ENCODE measurements around the gene AGAP2.
A peak's percentile ranks its signal among the peaks of the same experiment; 100 is the strongest.

Gene AGAP2

GRCh38 chr12:57757771-57758170 is 19.2 kb upstream of the AGAP2 start:
- no peak overlapping the region for H3K4ac ChIP-seq (ENCODE audit: low read depth, low read length)
- DNase-seq: no peak
- no CpG with 5 or more reads among the region's 4 CpGs for WGBS (ENCODE audit: extremely low coverage, insufficient coverage, insufficient read length)

GRCh38 chr12:57756406-57757341 is 18.1 kb upstream of the AGAP2 start:
- H4K12ac ChIP-seq (ENCODE audit: low read depth, low read length): no peak overlapping the region
- H4K91ac ChIP-seq (ENCODE audit: low read depth, low read length): no peak overlapping the region
- H3K23ac ChIP-seq (ENCODE audit: low read length): no peak overlapping the region
- H3K14ac ChIP-seq (ENCODE audit: low read length): no peak overlapping the region
- no peak overlapping the region for H3K4me3 ChIP-seq (ENCODE audit: low read depth, low read length)
- no peak overlapping the region for H2AFZ ChIP-seq (ENCODE audit: insufficient read depth, low read length, poor library complexity)
- H3K4ac ChIP-seq (ENCODE audit: low read depth, low read length): no peak overlapping the region
- WGBS (ENCODE audit: extremely low coverage, insufficient coverage, insufficient read length): no CpG with 5 or more reads among the region's 22 CpGs
- peaks cover 22% of the 10 kb centered on the region for H3K27me3 ChIP-seq (ENCODE audit: insufficient read depth, low read length)
- no peak overlapping the region for H2BK120ac ChIP-seq (ENCODE audit: insufficient read depth, low read length, poor library complexity)
- peaks cover 2 to 10% of the 10 kb centered on the region in 2 experiments for H3K4me1 ChIP-seq (ENCODE audit: control insufficient read depth in 1 of 2, insufficient read depth in 2 of 2, low read length in 2 of 2)
- H3K9me3 ChIP-seq (ENCODE audit: insufficient read depth, low read depth, low read length): peaks cover 5% of the 10 kb centered on the region
- no peak overlapping the region for H4K8ac ChIP-seq (ENCODE audit: low read depth, low read length)
- H2BK5ac ChIP-seq (ENCODE audit: low read depth, low read length, poor library complexity): no peak overlapping the region
- no peak overlapping the region for H2BK12ac ChIP-seq (ENCODE audit: low read length)
- no peak overlapping the region for H3K27ac ChIP-seq (ENCODE audit: low read depth, low read length)
- H3K36me3 ChIP-seq (ENCODE audit: control insufficient read depth in 1 of 2, insufficient read depth in 2 of 2, low read length in 2 of 2): no peaks in the 10 kb centered on the region
- no peak overlapping the region for H2AK5ac ChIP-seq (ENCODE audit: low read length)
- peak overlapping the region; percentile 86 for H3K4me2 ChIP-seq (ENCODE audit: low read length)
- peak in 1 of 2 donors; percentile 71 for DNase-seq
- peaks cover 3% of the 10 kb centered on the region for H3K79me1 ChIP-seq (ENCODE audit: low read length)
- no peak overlapping the region for H3K9ac ChIP-seq (ENCODE audit: low read length)
- no peak overlapping the region for H3K18ac ChIP-seq (ENCODE audit: low read length)
- peaks cover 4% of the 10 kb centered on the region for H3K79me2 ChIP-seq (ENCODE audit: control insufficient read depth, insufficient read depth, low read length, poor library complexity)

More at GRCh38 chr12:57757771-57758170, 19.2 kb upstream of the AGAP2 start:
- H2AK5ac ChIP-seq (ENCODE audit: low read length): no peak overlapping the region
- peaks cover 5% of the 10 kb centered on the region for H3K9me3 ChIP-seq (ENCODE audit: insufficient read depth, low read depth, low read length)
- H2BK5ac ChIP-seq (ENCODE audit: low read depth, low read length, poor library complexity): no peak overlapping the region
- no peaks in the 10 kb centered on the region for H3K79me1 ChIP-seq (ENCODE audit: low read length)
- no peak overlapping the region for H4K91ac ChIP-seq (ENCODE audit: low read depth, low read length)
- no peak overlapping the region for H4K8ac ChIP-seq (ENCODE audit: low read depth, low read length)
- no peaks in the 10 kb centered on the region for H3K79me2 ChIP-seq (ENCODE audit: control insufficient read depth, insufficient read depth, low read length, poor library complexity)
- H2AFZ ChIP-seq (ENCODE audit: insufficient read depth, low read length, poor library complexity): no peak overlapping the region
- no peak overlapping the region for H3K4me2 ChIP-seq (ENCODE audit: low read length)
- no peak overlapping the region for H3K23ac ChIP-seq (ENCODE audit: low read length)
- H4K12ac ChIP-seq (ENCODE audit: low read depth, low read length): no peak overlapping the region
- H2BK120ac ChIP-seq (ENCODE audit: insufficient read depth, low read length, poor library complexity): no peak overlapping the region
- H3K36me3 ChIP-seq (ENCODE audit: control insufficient read depth in 1 of 2, insufficient read depth in 2 of 2, low read length in 2 of 2): no peaks in the 10 kb centered on the region
- H3K4me3 ChIP-seq (ENCODE audit: low read depth, low read length): no peak overlapping the region
- H2BK12ac ChIP-seq (ENCODE audit: low read length): no peak overlapping the region
- H3K18ac ChIP-seq (ENCODE audit: low read length): no peak overlapping the region
- H3K9ac ChIP-seq (ENCODE audit: low read length): no peak overlapping the region
- H3K4me1 ChIP-seq (ENCODE audit: control insufficient read depth in 1 of 2, insufficient read depth in 2 of 2, low read length in 2 of 2): peaks cover 2 to 10% of the 10 kb centered on the region in 2 experiments
- no peak overlapping the region for H3K14ac ChIP-seq (ENCODE audit: low read length)
- H3K27ac ChIP-seq (ENCODE audit: low read depth, low read length): no peak overlapping the region
- peaks cover 22% of the 10 kb centered on the region for H3K27me3 ChIP-seq (ENCODE audit: insufficient read depth, low read length)

GRCh38 chr12:57755454-57756372 is 17.2 kb upstream of the AGAP2 start:
- Histone ChIP-seq H2BK12ac (ENCODE audit: low read length) (no peak overlapping the region), H4K12ac (ENCODE audit: low read depth, low read length) (no peak overlapping the region), H3K4me2 (ENCODE audit: low read length) (peak overlapping the region; percentile 86), H3K27me3 (ENCODE audit: insufficient read depth, low read length) (peaks cover 22% of the 10 kb centered on the region), H3K79me1 (ENCODE audit: low read length) (peaks cover 3% of the 10 kb centered on the region), H2BK5ac (ENCODE audit: low read depth, low read length, poor library complexity) (no peak overlapping the region), H3K18ac (ENCODE audit: low read length) (no peak overlapping the region), H2BK120ac (ENCODE audit: insufficient read depth, low read length, poor library complexity) (no peak overlapping the region), H3K4me3 (ENCODE audit: low read depth, low read length) (peak overlapping the region; percentile 66), H3K23ac (ENCODE audit: low read length) (no peak overlapping the region), H2AK5ac (ENCODE audit: low read length) (no peak overlapping the region), H3K4ac (ENCODE audit: low read depth, low read length) (no peak overlapping the region), H3K4me1 (ENCODE audit: control insufficient read depth in 1 of 2, insufficient read depth in 2 of 2, low read length in 2 of 2) (peaks cover 7 to 18% of the 10 kb centered on the region in 2 experiments), H3K79me2 (ENCODE audit: control insufficient read depth, insufficient read depth, low read length, poor library complexity) (peaks cover 9% of the 10 kb centered on the region), H3K36me3 (ENCODE audit: control insufficient read depth in 1 of 2, insufficient read depth in 2 of 2, low read length in 2 of 2) (peaks cover 1 to 5% of the 10 kb centered on the region in 2 experiments), H4K8ac (ENCODE audit: low read depth, low read length) (no peak overlapping the region), H3K9ac (ENCODE audit: low read length) (no peak overlapping the region), H3K9me3 (ENCODE audit: insufficient read depth, low read depth, low read length) (peaks cover 5% of the 10 kb centered on the region), H3K14ac (ENCODE audit: low read length) (no peak overlapping the region), H4K91ac (ENCODE audit: low read depth, low read length) (no peak overlapping the region), H3K27ac (ENCODE audit: low read depth, low read length) (no peak overlapping the region), H2AFZ (ENCODE audit: insufficient read depth, low read length, poor library complexity) (peak overlapping the region; percentile 66)
- peak in 1 of 2 donors; percentile 26 for DNase-seq
- WGBS (ENCODE audit: extremely low coverage, insufficient coverage, insufficient read length): no CpG with 5 or more reads among the region's 76 CpGs

- H3K27ac ChIP-seq (ENCODE audit: low read depth, low read length): no peak overlapping the region
- no peak overlapping the region for H4K8ac ChIP-seq (ENCODE audit: low read depth, low read length)
- H2BK12ac ChIP-seq (ENCODE audit: low read length): no peak overlapping the region
- no peak overlapping the region for H3K18ac ChIP-seq (ENCODE audit: low read length)
- no peak overlapping the region for H2BK5ac ChIP-seq (ENCODE audit: low read depth, low read length, poor library complexity)
- peak overlapping the region; percentile 62 for H3K4me3 ChIP-seq (ENCODE audit: low read depth, low read length)
- H3K79me2 ChIP-seq (ENCODE audit: control insufficient read depth, insufficient read depth, low read length, poor library complexity): peaks cover 9% of the 10 kb centered on the region
- peaks cover 7 to 18% of the 10 kb centered on the region in 2 experiments for H3K4me1 ChIP-seq (ENCODE audit: control insufficient read depth in 1 of 2, insufficient read depth in 2 of 2, low read length in 2 of 2)
- DNase-seq: no peak
- no peak overlapping the region for H4K12ac ChIP-seq (ENCODE audit: low read depth, low read length)
- no peak overlapping the region for H2AK5ac ChIP-seq (ENCODE audit: low read length)
- no peak overlapping the region for H4K91ac ChIP-seq (ENCODE audit: low read depth, low read length)
- H2AFZ ChIP-seq (ENCODE audit: insufficient read depth, low read length, poor library complexity): no peak overlapping the region
- H3K27me3 ChIP-seq (ENCODE audit: insufficient read depth, low read length): peaks cover 22% of the 10 kb centered on the region
- peaks cover 5% of the 10 kb centered on the region for H3K9me3 ChIP-seq (ENCODE audit: insufficient read depth, low read depth, low read length)
- H3K36me3 ChIP-seq (ENCODE audit: control insufficient read depth in 1 of 2, insufficient read depth in 2 of 2, low read length in 2 of 2): peaks cover 6 to 11% of the 10 kb centered on the region in 2 experiments
- H3K79me1 ChIP-seq (ENCODE audit: low read length): peaks cover 3% of the 10 kb centered on the region
- no peak overlapping the region for H3K4ac ChIP-seq (ENCODE audit: low read depth, low read length)
- no peak overlapping the region for H3K14ac ChIP-seq (ENCODE audit: low read length)
- WGBS (ENCODE audit: extremely low coverage, insufficient coverage, insufficient read length): no CpG with 5 or more reads among the region's 34 CpGs
- no peak overlapping the region for H2BK120ac ChIP-seq (ENCODE audit: insufficient read depth, low read length, poor library complexity)
- H3K23ac ChIP-seq (ENCODE audit: low read length): no peak overlapping the region
- H3K4me2 ChIP-seq (ENCODE audit: low read length): peak overlapping the region; percentile 86
- H3K9ac ChIP-seq (ENCODE audit: low read length): no peak overlapping the region
These were observed 16.6 kb upstream of the AGAP2 start for GRCh38 chr12:57755194-57755453.

Data from trophoblast cell (in vitro differentiated cells and primary cell).